GM19468 (cell line): ENCODE measurements around the gene ZNF845.
"Not testable (repeated sequence)": the region's sequence is repeated elsewhere in the genome, so short reads cannot be mapped to it uniquely, and the experiment has no call there.

Experiments
- ATAC-seq: cut with Tn5 transposase; IDR thresholded peaks from one replicate; pipeline ENCODE4 v1.9.1; 2021; ENCODE audit warnings: mild to moderate bottlenecking, moderate library complexity, moderate number of reproducible peaks; ENCODE audit not compliant: unreplicated experiment; ENCODE audit errors: extremely low read depth

The ZNF845 gene

DNA sequence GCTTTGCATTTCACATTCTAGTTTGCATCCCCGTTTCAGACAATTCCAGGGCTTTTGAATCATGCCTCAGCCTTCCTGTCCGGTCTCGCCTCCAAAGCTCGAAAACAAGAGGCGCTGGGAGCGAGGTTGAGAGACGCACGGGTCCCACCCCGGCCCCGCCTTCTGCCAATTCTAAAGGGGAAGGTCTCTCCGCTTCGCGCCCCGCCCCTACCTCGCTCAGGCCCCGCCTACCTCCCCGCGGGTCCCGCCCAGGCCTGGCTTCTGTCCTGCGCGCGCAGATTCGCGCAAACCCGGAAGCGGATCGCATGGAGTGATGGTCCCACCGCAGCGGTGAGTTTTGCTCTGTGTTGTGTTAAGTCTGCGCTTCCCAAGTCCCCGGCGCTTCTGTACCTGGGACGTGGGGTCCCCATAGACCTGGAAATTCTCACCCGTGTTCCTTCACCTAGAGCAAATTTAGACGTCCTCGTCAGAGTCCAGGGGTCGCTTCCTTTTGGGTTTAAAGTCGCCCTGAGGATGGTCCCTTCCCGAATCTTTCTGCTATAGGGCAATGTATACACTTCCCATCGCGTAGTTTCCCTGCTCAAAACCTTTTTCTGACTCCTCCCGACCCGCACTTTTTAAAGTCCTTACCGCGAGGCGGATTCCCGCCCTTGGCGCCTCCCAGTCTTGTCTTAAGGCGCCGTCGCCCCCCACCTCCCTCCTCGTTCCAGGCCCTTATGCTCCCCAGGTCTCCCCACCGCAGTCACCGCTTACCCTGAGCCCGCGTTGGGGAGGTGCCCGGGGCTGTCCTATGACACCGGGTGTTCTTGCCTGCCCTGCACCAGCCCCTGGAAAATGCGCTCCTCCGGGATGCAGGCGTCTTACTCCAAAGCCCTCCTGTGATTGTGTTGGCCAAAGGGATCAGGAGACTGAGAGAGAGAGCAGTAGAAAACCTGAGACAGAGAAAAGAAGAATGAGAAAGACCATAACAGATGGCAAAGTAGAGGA lies at the start of gene ZNF845:
Gene ZNF845, plus strand, starts transcription at position 287 of the 987 bp plus-strand sequence. CDS start 7,559 bp downstream, outside the sequence.
- ATAC-seq = peak; percentile 90

- ATAC-seq = no peak
Measured at GRCh38 chr19:53285087-53285486, 48.5 kb upstream of the ZNF845 start.

DNA sequence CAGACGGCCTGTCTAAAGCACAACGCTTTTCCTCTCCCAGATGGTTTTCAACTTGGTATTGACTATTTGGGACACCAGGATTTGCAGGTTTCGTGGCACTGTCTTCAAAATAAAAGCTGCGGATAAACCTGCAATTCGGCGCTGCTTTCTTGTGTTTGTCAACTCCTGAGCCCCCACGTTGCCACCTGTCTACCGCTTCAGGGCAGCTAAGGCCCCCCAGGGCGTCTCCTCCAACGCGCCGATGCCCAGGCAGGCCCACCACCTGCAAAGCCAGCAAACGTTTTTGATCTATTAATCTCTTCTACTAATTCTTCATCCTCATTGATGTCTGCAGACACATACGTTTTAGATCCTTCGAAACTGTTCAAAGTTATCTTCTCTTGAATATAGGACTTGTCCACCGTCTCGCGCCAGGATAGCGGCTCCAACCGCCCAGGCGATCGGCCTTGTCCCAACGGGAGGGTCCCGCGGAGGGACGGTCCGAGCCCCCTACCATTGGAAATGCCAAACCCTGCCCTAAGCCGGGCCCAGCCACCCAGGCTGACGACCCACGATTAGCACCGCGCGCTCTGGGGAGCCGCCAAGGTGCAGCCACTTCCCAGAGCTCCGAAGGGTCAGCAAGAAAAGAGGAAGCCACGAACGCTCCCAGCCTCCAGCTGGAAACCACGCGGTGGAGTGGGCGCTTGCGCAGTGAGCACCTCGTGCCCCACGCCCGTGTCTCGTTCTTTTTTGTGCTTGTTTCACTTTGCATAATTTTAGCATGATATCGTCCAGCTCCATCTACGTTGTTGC lies 42.6 kb upstream of the ZNF845 start:
- no peak for ATAC-seq

DNA sequence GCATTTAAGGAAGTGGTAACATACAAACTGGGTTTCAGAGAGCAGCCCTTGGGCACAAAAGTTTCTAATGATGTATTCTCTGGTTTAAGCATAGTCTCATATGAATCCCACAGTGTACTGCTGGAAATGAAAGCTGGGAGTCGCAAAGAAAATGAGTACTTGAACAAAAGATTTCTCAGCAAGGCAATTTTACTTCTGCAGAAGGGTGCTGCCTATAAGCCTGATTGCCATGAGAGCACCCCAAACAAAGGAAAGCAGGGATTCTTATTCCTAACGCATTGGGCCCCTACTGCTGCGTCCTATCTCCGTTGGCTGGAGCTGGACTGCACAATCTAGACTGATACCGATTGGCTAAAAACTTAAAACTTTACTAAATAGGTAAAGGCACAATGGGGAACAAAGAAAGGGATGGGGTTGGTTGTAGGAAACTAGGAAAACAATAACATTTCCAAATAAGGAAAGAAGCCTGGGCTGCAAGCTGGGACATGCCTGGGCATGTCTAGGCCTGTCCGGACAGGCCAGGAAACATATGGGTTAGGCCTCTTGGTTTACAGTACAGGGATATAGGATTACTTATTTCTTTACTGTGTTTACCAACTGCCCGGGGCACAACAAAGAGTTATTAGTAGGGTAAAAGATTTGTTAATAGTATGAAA lies 38.6 kb upstream of the ZNF845 start:
- no peak for ATAC-seq

DNA sequence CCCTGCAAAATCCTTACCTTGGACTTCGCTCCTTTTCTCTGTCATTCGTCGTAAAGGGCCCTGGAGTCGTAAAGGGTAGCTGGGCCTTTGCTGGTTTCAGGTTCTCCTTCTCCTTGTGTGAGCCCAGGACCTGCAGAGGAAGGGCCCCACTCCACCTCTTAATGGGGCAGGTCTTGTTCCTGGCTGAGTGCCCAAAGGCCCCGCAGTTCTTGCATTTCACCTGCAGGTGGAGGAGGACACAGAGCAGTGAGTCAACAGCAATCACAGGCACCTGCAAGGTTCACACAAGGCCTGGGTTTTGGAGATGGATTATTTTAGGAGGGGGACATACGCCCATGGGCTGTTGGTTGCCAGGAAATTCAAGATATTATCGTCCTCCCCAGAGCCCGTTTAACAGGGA lies 32.2 kb upstream of the ZNF845 start:
- ATAC-seq = not testable (repeated sequence)

GRCh38 chr19:53308339-53308811 lies 25.2 kb upstream of the ZNF845 start:
- no peak for ATAC-seq

DNA sequence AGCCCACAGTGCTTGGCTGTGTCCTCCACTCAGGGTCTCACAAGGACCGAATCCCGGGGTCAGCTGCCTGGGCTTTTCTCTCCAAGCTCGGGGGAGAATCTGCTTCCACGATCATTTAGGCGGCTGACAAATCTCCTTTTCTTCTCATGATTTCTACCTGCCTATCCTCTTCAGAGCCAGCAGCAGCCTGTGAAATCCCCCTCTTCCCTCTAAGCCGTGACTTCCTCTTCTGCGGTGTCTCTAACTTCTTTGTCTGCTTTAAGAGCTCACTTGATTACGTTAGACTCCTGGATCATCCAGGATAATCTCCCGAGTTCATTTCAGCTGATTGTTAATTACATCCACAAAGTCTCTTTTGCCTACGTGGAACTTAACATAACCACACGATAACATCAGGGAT lies 22.5 kb upstream of the ZNF845 start:
- ATAC-seq = no peak

- no peak for ATAC-seq
Measured at GRCh38 chr19:53311897-53312296, 21.7 kb upstream of the ZNF845 start.

DNA sequence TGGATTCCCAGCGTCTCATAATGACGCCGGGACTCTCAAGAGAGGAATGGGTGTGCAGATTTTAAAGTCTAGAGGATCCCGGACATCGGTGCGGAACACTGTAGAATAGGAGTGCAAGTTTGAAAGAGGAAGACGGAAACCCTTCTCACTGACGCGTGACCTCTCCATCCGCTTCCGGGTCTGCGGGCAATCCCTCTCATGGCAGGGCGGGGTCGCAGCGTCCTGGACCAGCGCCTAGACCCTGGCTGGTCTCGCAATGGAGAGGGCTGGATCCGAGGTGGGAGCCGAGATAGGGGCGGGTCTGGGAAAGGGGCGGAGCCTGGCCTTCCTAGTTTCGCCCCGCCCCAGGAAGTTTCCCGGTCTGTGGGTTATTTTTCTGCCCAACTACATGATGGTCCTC lies 4.6 kb upstream of the ZNF845 start:
- no peak for ATAC-seq

DNA sequence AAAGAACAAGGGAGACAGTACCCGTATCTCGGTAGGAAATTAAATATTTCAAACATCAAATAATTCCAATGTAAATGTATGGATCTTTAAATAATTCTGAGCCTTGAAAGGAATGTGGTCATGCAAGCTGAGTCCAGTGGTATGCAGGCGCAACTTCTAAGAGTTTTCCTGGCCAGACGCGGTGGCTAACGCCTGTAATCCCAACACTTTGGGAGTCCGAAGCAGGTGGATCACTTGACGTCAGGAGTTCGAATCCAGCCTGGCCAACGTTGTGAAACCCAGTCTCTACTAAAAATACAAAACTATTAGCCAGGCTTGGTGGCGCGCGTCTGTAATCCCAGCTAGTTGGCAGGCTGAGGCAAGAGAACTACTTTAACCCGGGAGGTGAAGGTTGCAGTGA lies 1.1 kb upstream of the ZNF845 start:
- ATAC-seq = no peak

- ATAC-seq = no peak
Measured at GRCh38 chr19:53333066-53333462, 485 bp upstream of the ZNF845 start.

- not testable (repeated sequence) for ATAC-seq
Measured at GRCh38 chr19:53344403-53344802, 10.9 kb downstream of the ZNF845 start.

- ATAC-seq = no peak
Measured at GRCh38 chr19:53355739-53356138, 22.2 kb downstream of the ZNF845 start.

DNA sequence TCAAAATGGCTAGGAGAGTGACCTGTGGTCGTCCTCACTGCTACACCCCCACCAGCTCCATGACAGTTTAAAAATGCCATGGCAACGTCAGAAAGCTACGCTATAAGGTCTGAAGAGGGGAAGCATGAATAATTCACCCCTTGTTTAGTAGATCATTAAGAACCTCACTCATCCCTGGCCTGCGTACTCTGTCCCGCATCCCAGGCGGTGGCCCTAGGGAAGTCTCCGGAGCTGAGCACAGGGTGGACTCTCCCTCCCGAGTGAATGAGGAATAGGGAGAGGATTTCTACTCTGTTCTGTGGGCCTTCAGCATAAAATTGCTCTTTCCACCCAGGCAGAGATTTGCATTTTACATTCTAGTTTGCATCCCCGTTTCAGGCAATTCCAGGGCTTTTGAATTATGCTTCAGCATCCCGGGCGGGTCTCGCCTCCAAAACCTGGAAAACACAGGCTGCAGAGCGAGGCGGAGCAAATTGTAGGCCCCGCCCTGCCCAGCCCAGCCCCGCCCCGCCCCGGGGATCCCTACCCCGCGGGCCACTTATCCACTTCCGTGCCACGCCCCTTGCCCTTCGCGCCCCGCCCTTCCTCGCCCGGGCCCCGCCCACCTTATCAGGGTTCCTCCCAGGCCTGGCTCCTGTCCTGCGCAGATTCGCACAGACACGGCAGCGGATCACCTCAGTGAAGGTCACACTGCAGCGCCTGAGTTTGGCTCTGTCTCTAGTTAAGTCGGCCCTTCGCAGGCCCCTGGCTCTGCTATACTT lies 24.5 kb downstream of the ZNF845 start:
- no peak for ATAC-seq

DNA sequence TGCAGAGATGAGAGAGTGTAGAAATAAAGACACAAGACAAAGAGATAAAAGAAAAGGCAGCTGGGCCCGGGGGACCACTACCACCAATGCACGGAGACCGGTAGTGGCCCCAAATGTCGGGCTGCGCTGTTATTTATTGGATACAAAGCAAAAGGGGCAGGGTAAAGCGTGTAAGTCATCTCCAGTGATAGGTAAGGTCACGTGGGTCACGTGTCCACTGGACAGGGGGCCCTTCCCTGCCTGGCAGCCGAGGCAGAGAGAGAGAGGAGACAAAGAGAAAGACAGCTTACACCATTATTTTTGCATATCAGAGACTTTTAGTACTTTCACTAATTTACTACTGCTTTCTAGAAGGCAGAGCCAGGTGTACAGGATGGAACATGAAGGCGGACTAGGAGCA lies 26.5 kb downstream of the ZNF845 start:
- not testable (repeated sequence) for ATAC-seq

DNA sequence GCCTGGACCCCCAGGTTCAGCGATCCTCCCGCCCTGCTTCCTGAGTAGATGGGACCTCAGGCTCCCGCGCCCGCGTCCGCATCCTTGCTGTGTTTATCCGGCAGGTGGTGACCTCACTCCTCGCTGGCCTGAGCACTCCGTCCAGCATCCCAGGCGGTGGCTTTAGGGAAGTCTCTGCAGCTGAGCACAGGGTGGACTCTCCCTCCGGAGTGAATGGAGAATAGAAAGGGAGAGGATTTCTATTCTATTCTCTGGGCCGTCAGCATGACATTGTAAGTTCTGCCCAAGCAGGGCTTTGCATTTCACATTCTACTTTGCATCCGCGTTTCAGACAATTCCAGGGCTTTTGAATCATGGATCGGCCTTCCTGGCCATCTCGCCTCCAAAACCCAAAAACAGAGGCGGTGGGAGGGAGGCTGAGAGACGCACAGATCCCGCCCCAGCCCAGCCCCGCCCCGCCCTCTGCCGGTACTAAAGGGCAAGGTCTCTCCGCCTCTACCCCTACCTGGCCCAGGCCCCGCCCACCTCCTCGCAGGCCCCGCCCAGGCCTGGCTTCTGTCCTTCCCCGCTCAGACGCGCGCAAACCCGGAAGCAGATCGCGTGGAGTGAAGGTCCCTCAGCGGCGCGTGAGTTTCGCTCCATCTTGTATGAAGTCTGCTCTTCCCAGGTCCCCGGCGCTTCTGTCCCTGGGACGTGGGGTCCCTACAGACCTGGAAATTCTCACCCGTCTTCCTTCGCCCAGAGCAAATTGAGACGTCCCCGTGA lies 31.8 kb downstream of the ZNF845 start, which contains the start of gene ZNF525:
Gene ZNF525, plus strand, starts transcription at position 572 of the 765 bp plus-strand sequence. CDS start 6,577 bp downstream, outside the sequence.
- ATAC-seq = peak; percentile 68

- ATAC-seq = no peak
Measured at GRCh38 chr19:53365899-53366493, 32.4 kb downstream of the ZNF845 start.

DNA sequence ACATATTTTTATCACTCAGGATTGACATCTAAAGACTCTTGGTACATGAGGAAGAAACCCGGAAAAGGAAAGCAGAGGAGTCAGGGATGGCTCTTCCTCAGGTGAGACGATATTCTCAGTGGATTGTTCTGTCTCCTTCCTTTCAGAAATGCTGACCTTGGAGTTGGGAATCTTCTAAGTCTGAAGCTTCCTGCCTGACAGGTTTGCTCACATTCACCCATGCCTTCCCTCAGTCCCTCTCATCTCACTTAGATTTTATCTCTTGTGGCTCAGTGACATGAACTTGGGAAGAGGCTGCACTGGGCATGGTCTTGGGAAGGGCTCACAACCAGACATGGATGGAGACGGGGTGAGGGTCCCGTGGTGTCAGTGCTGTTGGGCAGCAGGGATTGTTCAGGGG lies 38.6 kb downstream of the ZNF845 start:
- no peak for ATAC-seq
